ENCODE data around the gene GPALPP1.

The GPALPP1 gene

GRCh38 chr13:45049478-45049877 is 60.1 kb downstream of the GPALPP1 start:
- no peak for DNase-seq
- Histone ChIP-seq H2AFZ (ENCODE audit: low read depth, low read length) (no peak overlapping the region), H3K79me1 (replicated peaks; ENCODE audit: low read length, poor library complexity, severe bottlenecking) (no peaks in the 10 kb centered on the region), H3K9ac (ENCODE audit: low read length) (no peak overlapping the region), H2BK15ac (ENCODE audit: low read depth, poor library complexity, severe bottlenecking) (no peak overlapping the region), H3K4ac (ENCODE audit: low read depth in 1 of 2, low read length in 2 of 2) (no peak overlapping the region), H2AK5ac (ENCODE audit: low read length, severe bottlenecking) (peak overlapping the region; percentile 63), H4K8ac (ENCODE audit: low read length) (no peak overlapping the region), H3K4me3 (ENCODE audit: insufficient read depth in 1 of 2, low read depth in 1 of 2, low read length in 2 of 2) (no peak overlapping the region), H3K4me2 (ENCODE audit: low read length, poor library complexity, severe bottlenecking) (no peak overlapping the region), H2BK5ac (ENCODE audit: low read depth, low read length, poor library complexity, severe bottlenecking) (no peak overlapping the region), H3K14ac (ENCODE audit: low read length in 2 of 2) (no peak overlapping the region), H4K91ac (ENCODE audit: low read length) (no peak overlapping the region), H2BK12ac (ENCODE audit: low read length in 2 of 2) (no peak overlapping the region), H3K27ac (ENCODE audit: low read length, poor library complexity, severe bottlenecking) (no peak overlapping the region), H3K27me3 (ENCODE audit: control insufficient read depth in 1 of 2, insufficient read depth in 1 of 2, low read length in 2 of 2) (peaks cover 0 to 6% of the 10 kb centered on the region in 2 experiments), H3K18ac (ENCODE audit: low read depth in 1 of 2, low read length in 2 of 2) (no peak overlapping the region), H3K4me1 (ENCODE audit: control insufficient read depth, insufficient read depth, low read depth, low read length) (peaks cover 3% of the 10 kb centered on the region), H2BK120ac (ENCODE audit: low read depth, low read length) (no peak overlapping the region), H3K23ac (ENCODE audit: low read length in 2 of 2) (no peak overlapping the region), H3K9me3 (ENCODE audit: control insufficient read depth, low read length) (no peaks in the 10 kb centered on the region), H3K36me3 (ENCODE audit: control insufficient read depth in 1 of 2, insufficient read depth in 2 of 2, low read depth in 1 of 2, low read length in 2 of 2) (no peaks in the 10 kb centered on the region)
- WGBS, result 97% methylated on average over 2 of the region's 3 CpGs

- H3K4me3 ChIP-seq (ENCODE audit: insufficient read depth in 1 of 2, low read depth in 1 of 2, low read length in 2 of 2), result no peak overlapping the region
- no peak overlapping the region for H2BK5ac ChIP-seq (ENCODE audit: low read depth, low read length, poor library complexity, severe bottlenecking)
- H3K18ac ChIP-seq (ENCODE audit: low read depth in 1 of 2, low read length in 2 of 2), result no peak overlapping the region
- no peak overlapping the region for H3K14ac ChIP-seq (ENCODE audit: low read length in 2 of 2)
- no peak overlapping the region for H3K23ac ChIP-seq (ENCODE audit: low read length in 2 of 2)
- H2AFZ ChIP-seq (ENCODE audit: low read depth, low read length), result no peak overlapping the region
- no peak overlapping the region for H2BK12ac ChIP-seq (ENCODE audit: low read length in 2 of 2)
- no peak overlapping the region for H2BK15ac ChIP-seq (ENCODE audit: low read depth, poor library complexity, severe bottlenecking)
- no peak overlapping the region for H3K9ac ChIP-seq (ENCODE audit: low read length)
- no peaks in the 10 kb centered on the region for H3K9me3 ChIP-seq (ENCODE audit: control insufficient read depth, low read length)
- no peak overlapping the region for H3K4me2 ChIP-seq (ENCODE audit: low read length, poor library complexity, severe bottlenecking)
- H3K79me1 ChIP-seq (replicated peaks; ENCODE audit: low read length, poor library complexity, severe bottlenecking), result no peaks in the 10 kb centered on the region
- 84% methylated on average over 5 of the region's 5 CpGs for WGBS
- H3K27ac ChIP-seq (ENCODE audit: low read length, poor library complexity, severe bottlenecking), result no peak overlapping the region
- DNase-seq, result no peak
- H3K4me1 ChIP-seq (ENCODE audit: control insufficient read depth, insufficient read depth, low read depth, low read length), result peaks cover 3% of the 10 kb centered on the region
- no peak overlapping the region for H2BK120ac ChIP-seq (ENCODE audit: low read depth, low read length)
- H2AK5ac ChIP-seq (ENCODE audit: low read length, severe bottlenecking), result no peak overlapping the region
- H4K91ac ChIP-seq (ENCODE audit: low read length), result no peak overlapping the region
- no peak overlapping the region for H4K8ac ChIP-seq (ENCODE audit: low read length)
- no peaks in the 10 kb centered on the region for H3K36me3 ChIP-seq (ENCODE audit: control insufficient read depth in 1 of 2, insufficient read depth in 2 of 2, low read depth in 1 of 2, low read length in 2 of 2)
- no peak overlapping the region for H3K4ac ChIP-seq (ENCODE audit: low read depth in 1 of 2, low read length in 2 of 2)
- H3K27me3 ChIP-seq (ENCODE audit: control insufficient read depth in 1 of 2, insufficient read depth in 1 of 2, low read length in 2 of 2), result peaks cover 0 to 6% of the 10 kb centered on the region in 2 experiments
These were observed 62.0 kb downstream of the GPALPP1 start for GRCh38 chr13:45051315-45051714.

- H3K9ac ChIP-seq (ENCODE audit: low read length), result peak overlapping the region; percentile 78
- peak overlapping the region; percentile 12 for H3K4me2 ChIP-seq (ENCODE audit: low read length, poor library complexity, severe bottlenecking)
- no peak overlapping the region for H2BK120ac ChIP-seq (ENCODE audit: low read depth, low read length)
- 59% methylated on average over 7 of the region's 8 CpGs for WGBS
- no peak overlapping the region for H3K14ac ChIP-seq (ENCODE audit: low read length in 2 of 2)
- H3K27me3 ChIP-seq (ENCODE audit: control insufficient read depth in 1 of 2, insufficient read depth in 1 of 2, low read length in 2 of 2), result peaks cover 0 to 4% of the 10 kb centered on the region in 2 experiments
- H3K27ac ChIP-seq (ENCODE audit: low read length, poor library complexity, severe bottlenecking), result peak overlapping the region; percentile 77
- H4K91ac ChIP-seq (ENCODE audit: low read length), result no peak overlapping the region
- H2AK5ac ChIP-seq (ENCODE audit: low read length, severe bottlenecking), result no peak overlapping the region
- H3K23ac ChIP-seq (ENCODE audit: low read length in 2 of 2), result no peak overlapping the region
- H3K36me3 ChIP-seq (ENCODE audit: control insufficient read depth in 1 of 2, insufficient read depth in 2 of 2, low read depth in 1 of 2, low read length in 2 of 2), result no peaks in the 10 kb centered on the region
- no peak overlapping the region for H2BK15ac ChIP-seq (ENCODE audit: low read depth, poor library complexity, severe bottlenecking)
- H2AFZ ChIP-seq (ENCODE audit: low read depth, low read length), result no peak overlapping the region
- peak overlapping the region; percentile 74 for H2BK5ac ChIP-seq (ENCODE audit: low read depth, low read length, poor library complexity, severe bottlenecking)
- peak; percentile 77 for DNase-seq
- no peaks in the 10 kb centered on the region for H3K79me1 ChIP-seq (replicated peaks; ENCODE audit: low read length, poor library complexity, severe bottlenecking)
- no peak overlapping the region for H4K8ac ChIP-seq (ENCODE audit: low read length)
- no peaks in the 10 kb centered on the region for H3K9me3 ChIP-seq (ENCODE audit: control insufficient read depth, low read length)
- peak overlapping the region in 1 of 2 experiments; percentile 60 for H3K4me3 ChIP-seq (ENCODE audit: insufficient read depth in 1 of 2, low read depth in 1 of 2, low read length in 2 of 2)
- no peak overlapping the region for H3K18ac ChIP-seq (ENCODE audit: low read depth in 1 of 2, low read length in 2 of 2)
- H3K4ac ChIP-seq (ENCODE audit: low read depth in 1 of 2, low read length in 2 of 2), result no peak overlapping the region
- no peak overlapping the region for H2BK12ac ChIP-seq (ENCODE audit: low read length in 2 of 2)
- H3K4me1 ChIP-seq (ENCODE audit: control insufficient read depth, insufficient read depth, low read depth, low read length), result no peaks in the 10 kb centered on the region
These were observed 66.0 kb downstream of the GPALPP1 start for GRCh38 chr13:45055198-45055901.

GRCh38 chr13:45055902-45056648 is 66.7 kb downstream of the GPALPP1 start:
- Histone ChIP-seq H2AK5ac (ENCODE audit: low read length, severe bottlenecking) (peak overlapping the region; percentile 5), H3K4me1 (ENCODE audit: control insufficient read depth, insufficient read depth, low read depth, low read length) (no peaks in the 10 kb centered on the region), H3K27ac (ENCODE audit: low read length, poor library complexity, severe bottlenecking) (peak overlapping the region; percentile 49), H3K79me1 (replicated peaks; ENCODE audit: low read length, poor library complexity, severe bottlenecking) (no peaks in the 10 kb centered on the region), H2BK15ac (ENCODE audit: low read depth, poor library complexity, severe bottlenecking) (no peak overlapping the region), H3K18ac (ENCODE audit: low read depth in 1 of 2, low read length in 2 of 2) (no peak overlapping the region), H2BK120ac (ENCODE audit: low read depth, low read length) (no peak overlapping the region), H3K27me3 (ENCODE audit: control insufficient read depth in 1 of 2, insufficient read depth in 1 of 2, low read length in 2 of 2) (peaks cover 0 to 4% of the 10 kb centered on the region in 2 experiments), H3K23ac (ENCODE audit: low read length in 2 of 2) (no peak overlapping the region), H3K4me3 (ENCODE audit: insufficient read depth in 1 of 2, low read depth in 1 of 2, low read length in 2 of 2) (peak overlapping the region in 1 of 2 experiments; percentile 60), H3K4me2 (ENCODE audit: low read length, poor library complexity, severe bottlenecking) (no peak overlapping the region), H4K91ac (ENCODE audit: low read length) (no peak overlapping the region), H2BK5ac (ENCODE audit: low read depth, low read length, poor library complexity, severe bottlenecking) (no peak overlapping the region), H3K36me3 (ENCODE audit: control insufficient read depth in 1 of 2, insufficient read depth in 2 of 2, low read depth in 1 of 2, low read length in 2 of 2) (no peaks in the 10 kb centered on the region), H3K9ac (ENCODE audit: low read length) (peak overlapping the region; percentile 78), H4K8ac (ENCODE audit: low read length) (no peak overlapping the region), H3K9me3 (ENCODE audit: control insufficient read depth, low read length) (no peaks in the 10 kb centered on the region), H3K14ac (ENCODE audit: low read length in 2 of 2) (no peak overlapping the region), H2AFZ (ENCODE audit: low read depth, low read length) (no peak overlapping the region), H3K4ac (ENCODE audit: low read depth in 1 of 2, low read length in 2 of 2) (no peak overlapping the region), H2BK12ac (ENCODE audit: low read length in 2 of 2) (no peak overlapping the region)
- WGBS, result 87% methylated on average over 7 of the region's 7 CpGs
- DNase-seq, result no peak

Data from mesenchymal stem cell (in vitro differentiated cells and primary cell).